Spleen (tissue), 11 donors: ENCODE results near the gene NKTR. TPM values are rescaled to one million over a fixed set of nuclear protein-coding genes. Genes with fewer than 3 reads are reported as not detected.

Experiments
- DNase-seq: peaks from one replicate; pipeline ENCODE4 v3.0.0-alpha.2; 2020
- H3K27ac ChIP-seq, 8 donors: fragments of 200-600 bp; sonication (generic) in 7 of 8; 1 replicate in 4 of 8; 2 replicates in 4 of 8; pipeline versions ENCODE4 v1.5.0 to v1.8.0; 2016 to 2021; ENCODE audit warnings: inconsistent platforms in 4 of 8, mild to moderate bottlenecking in 4 of 8, moderate library complexity in 1 of 8
- H3K27me3 ChIP-seq, 7 donors: fragments of 200-600 bp; sonication (generic) in 6 of 7; replicated peaks in 1 of 7; 1 replicate in 4 of 7; 2 replicates in 3 of 7; pipeline versions ENCODE4 v1.5.0 to v1.8.0; 2016 to 2021; ENCODE audit warnings: inconsistent platforms in 3 of 7, mild to moderate bottlenecking in 1 of 7
- H3K36me3 ChIP-seq, 6 donors: fragments of 200-600 bp; sonication (generic) in 5 of 6; 1 replicate in 4 of 6; 2 replicates in 2 of 6; pipeline versions ENCODE4 v1.5.0 to v1.8.0; 2016 to 2021; ENCODE audit warnings: inconsistent platforms in 2 of 6
- H3K4me1 ChIP-seq, 6 donors: fragments of 200-600 bp; sonication (generic) in 5 of 6; 1 replicate in 3 of 6; 2 replicates in 3 of 6; pipeline versions ENCODE4 v1.5.0 to v1.8.0; 2016 to 2021; ENCODE audit warnings: inconsistent platforms in 3 of 6
- H3K4me3 ChIP-seq, 8 donors: fragments of 200-600 bp; sonication (generic) in 7 of 8; 1 replicate in 4 of 8; 2 replicates in 4 of 8; pipeline versions ENCODE4 v1.5.0 to v1.8.0; 2016 to 2021; ENCODE audit warnings: inconsistent platforms in 4 of 8, mild to moderate bottlenecking in 4 of 8, moderate library complexity in 2 of 8
- H3K9me3 ChIP-seq, 8 donors: fragments of 200-600 bp; sonication (generic) in 7 of 8; 1 replicate in 4 of 8; 2 replicates in 4 of 8; pipeline versions ENCODE4 v1.5.0 to v1.8.0; 2016 to 2021; ENCODE audit warnings: inconsistent platforms in 4 of 8
- POLR2A ChIP-seq, 3 donors: fragments of 450-650 bp; IDR thresholded peaks; one replicate each; pipeline ENCODE4 v1.5.1; 2017; ENCODE audit warnings: antibody characterized with exemption in 3 of 3, mild to moderate bottlenecking in 1 of 3
- POLR2AphosphoS5 ChIP-seq, 3 donors: sonication (generic); formaldehyde crosslinking; IDR thresholded peaks; one replicate each; pipeline ENCODE4 v1.5.1; 2017; ENCODE audit warnings: antibody characterized with exemption in 3 of 3
- WGBS, 5 donors: extraction: QIAGEN DNeasy Blood & Tissue Kit in 3 of 5; methylation state at CpG; one replicate each; pipeline versions ENCODE4 v1.1.5 to v1.1.7; 2013 to 2018; 5-methylcytosine and 5-hydroxymethylcytosine counted together
- intact Hi-C: fragments of 100-400 bp; cut with DNase I; formaldehyde crosslinking; loops from one replicate; pipeline ENCODE4 v1.15.0; 2023; ENCODE audit warnings: low total_unique reads
- polyA plus RNA-seq, 3 donors: library from polyadenylated mRNA; stranded (reverse); fragments of 200-250 nt; gene quantifications; one replicate each; pipeline ENCODE4 v1.2.1, GENCODE V29; 2013
- total RNA-seq, 7 donors: library from RNA; depleted of rRNA in 3 of 7; stranded (reverse); fragments of >200 nt in 3 of 7; fragmentation: NEBNext Ultra II Directional in 4 of 7; extraction: Animal tissue kit (Norgen Biotek cat#: 25700) in 4 of 7; gene quantifications; one replicate each; pipeline versions ENCODE4 v1.1.0 to v1.2.1, GENCODE V29; 2016 to 2021
- TF ChIP-seq, protein P1 (sequence below), 11 experiments: fragments of 200-600 bp in 7 of 11; fragments of 450-650 bp in 4 of 11; sonication (generic) in 4 of 11; IDR thresholded peaks in 8 of 11; conservative IDR thresholded peaks in 3 of 11; 1 replicate in 7 of 11; 2 replicates in 4 of 11; pipeline versions ENCODE4 v1.4.0 to v1.8.0; 2016 to 2021; ENCODE audit warnings: antibody characterized with exemption in 11 of 11, inconsistent platforms in 4 of 11, mild to moderate bottlenecking in 1 of 11
- donor health status: healthy with polysubstance abuse.
- donor health status: DM: no; HTN: no; CAD: no; lungs with moderate emphysema.
- donor health status: DM: no; HTN: no; CAD: no.
- donor health status: Bipolar disorder and iron deficiency.
- donor health status: healthy.
- donor health status: DM: no; HTN: no; CAD: no.
- donor health status: DM: yes; HTN: yes; CAD: no.

The NKTR gene
- total and polyA plus RNA-seq, 10 donors, result 19.9 to 258 (median 140) TPM

DNA sequence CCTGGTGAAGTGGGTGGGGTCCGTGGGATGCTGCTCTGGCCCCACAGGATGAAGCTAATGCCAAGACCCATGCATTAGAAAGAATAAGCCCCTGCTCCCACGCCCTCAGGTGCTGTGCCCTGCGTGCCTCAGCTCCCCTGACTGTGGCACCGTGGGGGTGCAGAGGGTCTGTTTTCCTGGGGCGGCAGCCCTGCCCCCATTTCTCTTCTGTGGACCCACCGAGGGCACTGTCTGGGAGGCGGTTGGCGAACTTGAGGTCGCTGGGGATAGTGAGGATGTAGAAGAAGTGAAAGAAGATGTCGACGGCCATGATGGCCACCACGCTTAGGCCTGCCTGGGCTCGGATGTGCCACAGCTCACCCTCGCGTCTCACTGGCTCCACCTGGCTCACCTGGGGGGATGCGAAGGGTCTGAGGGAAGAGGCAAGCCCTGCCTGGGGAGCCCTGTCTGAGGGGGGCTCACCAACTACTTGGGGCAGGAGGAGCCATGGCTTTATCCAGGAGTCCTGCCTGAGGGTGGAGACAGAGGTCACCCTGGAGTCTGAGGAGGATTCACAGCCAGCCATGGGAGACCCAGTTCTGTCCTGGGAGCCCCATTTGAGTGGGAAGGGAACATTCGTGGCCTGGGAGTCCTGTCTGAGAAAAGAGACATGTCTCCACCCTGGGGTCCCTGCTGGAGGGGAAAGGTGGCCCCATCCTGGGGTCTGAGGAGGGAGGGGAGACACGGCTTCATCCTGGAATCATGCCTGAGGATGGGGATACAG, 97.0 kb downstream of the NKTR start:
- no peaks in the 10 kb centered on the region for H3K9me3 ChIP-seq
- TF ChIP-seq POLR2AphosphoS5 (IDR thresholded peaks at IDR 0.05), result no peak
- TF ChIP-seq, protein P1, sequence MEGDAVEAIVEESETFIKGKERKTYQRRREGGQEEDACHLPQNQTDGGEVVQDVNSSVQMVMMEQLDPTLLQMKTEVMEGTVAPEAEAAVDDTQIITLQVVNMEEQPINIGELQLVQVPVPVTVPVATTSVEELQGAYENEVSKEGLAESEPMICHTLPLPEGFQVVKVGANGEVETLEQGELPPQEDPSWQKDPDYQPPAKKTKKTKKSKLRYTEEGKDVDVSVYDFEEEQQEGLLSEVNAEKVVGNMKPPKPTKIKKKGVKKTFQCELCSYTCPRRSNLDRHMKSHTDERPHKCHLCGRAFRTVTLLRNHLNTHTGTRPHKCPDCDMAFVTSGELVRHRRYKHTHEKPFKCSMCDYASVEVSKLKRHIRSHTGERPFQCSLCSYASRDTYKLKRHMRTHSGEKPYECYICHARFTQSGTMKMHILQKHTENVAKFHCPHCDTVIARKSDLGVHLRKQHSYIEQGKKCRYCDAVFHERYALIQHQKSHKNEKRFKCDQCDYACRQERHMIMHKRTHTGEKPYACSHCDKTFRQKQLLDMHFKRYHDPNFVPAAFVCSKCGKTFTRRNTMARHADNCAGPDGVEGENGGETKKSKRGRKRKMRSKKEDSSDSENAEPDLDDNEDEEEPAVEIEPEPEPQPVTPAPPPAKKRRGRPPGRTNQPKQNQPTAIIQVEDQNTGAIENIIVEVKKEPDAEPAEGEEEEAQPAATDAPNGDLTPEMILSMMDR (IDR thresholded peaks at IDR 0.05 in 8 of 11, conservative IDR thresholded peaks at IDR 0.05 in 3 of 11), result no peak
- TF ChIP-seq POLR2A (IDR thresholded peaks at IDR 0.05), result no peak
- no peak overlapping the region for H3K27ac ChIP-seq
- no peak for DNase-seq
- intact Hi-C loops, result no loop called here
- 86 to 89% (median 87%) methylated on average over 17 to 18 of the region's 18 CpGs for WGBS, 5 donors
- peaks cover 0 to 6% (median 0%) of the 10 kb centered on the region in 6 donors for H3K4me1 ChIP-seq
- H3K36me3 ChIP-seq, result no peaks in the 10 kb centered on the region
- no peak overlapping the region for H3K4me3 ChIP-seq
- peaks cover 0 to 34% (median 3%) of the 10 kb centered on the region in 7 donors for H3K27me3 ChIP-seq

Other genes starting within 250 kb of the NKTR start
- gene LYZL4, start 190.1 kb upstream of the NKTR start, total RNA-seq, result not detected
- under 1 TPM in 2 of 3 donors, not detected in 1; 0.45 to 0.76 TPM for gene LYZL4, start 190.1 kb upstream of the NKTR start, polyA plus RNA-seq
- gene VIPR1, start 98.0 kb upstream of the NKTR start, total RNA-seq, result 10 to 100 TPM in 5 of 7 donors, 1 to 10 TPM in 2; 6.8 to 16.3 (median 11.9) TPM
- 1 to 10 TPM; 2.0 to 6.1 (median 5.3) TPM for gene VIPR1, start 98.0 kb upstream of the NKTR start, polyA plus RNA-seq
- 10 to 100 TPM; 28.9 to 58.2 (median 40.8) TPM for gene SEC22C, start 18.7 kb upstream of the NKTR start, total RNA-seq
- 10 to 100 TPM; 13.5 to 19.9 (median 17.2) TPM for gene SEC22C, start 18.7 kb upstream of the NKTR start, polyA plus RNA-seq
- 10 to 100 TPM; 23.1 to 42.6 (median 27.1) TPM for gene SS18L2, start 9.8 kb upstream of the NKTR start, total RNA-seq
- 10 to 100 TPM; 81.9 to 86.6 (median 84.5) TPM for gene SS18L2, start 9.8 kb upstream of the NKTR start, polyA plus RNA-seq
- gene ZBTB47, start 53.0 kb downstream of the NKTR start, total RNA-seq, result 10 to 100 TPM in 6 of 7 donors, 1 to 10 TPM in 1; 9.9 to 22.2 (median 16.3) TPM
- gene ZBTB47, start 53.0 kb downstream of the NKTR start, polyA plus RNA-seq, result 1 to 10 TPM; 2.1 to 5.0 (median 2.5) TPM
- not detected for gene KLHL40, start 84.9 kb downstream of the NKTR start, total RNA-seq
- under 1 TPM in 2 of 3 donors, not detected in 1; 0.03 to 0.17 TPM for gene KLHL40, start 84.9 kb downstream of the NKTR start, polyA plus RNA-seq
- gene HHATL, start 102.1 kb downstream of the NKTR start, total RNA-seq, result not detected
- gene HHATL, start 102.1 kb downstream of the NKTR start, polyA plus RNA-seq, result under 1 TPM in 2 of 3 donors, not detected in 1; 0.13 to 0.42 TPM
- 1 to 10 TPM in 6 of 7 donors, under 1 TPM in 1; 0.70 to 3.7 (median 1.4) TPM for gene CCDC13, start 172.6 kb downstream of the NKTR start, total RNA-seq
- gene CCDC13, start 172.6 kb downstream of the NKTR start, polyA plus RNA-seq, result under 1 TPM; 0.51 to 0.93 (median 0.70) TPM
- 10 to 100 TPM; 48.5 to 89.0 (median 58.8) TPM for gene HIGD1A, start 203.8 kb downstream of the NKTR start, total RNA-seq
- 10 to 100 TPM; 39.4 to 86.6 (median 60.5) TPM for gene HIGD1A, start 203.8 kb downstream of the NKTR start, polyA plus RNA-seq
- gene ACKR2, start 208.8 kb downstream of the NKTR start, total RNA-seq, result 1 to 10 TPM in 5 of 7 donors, under 1 TPM in 2; 0.52 to 4.4 (median 1.2) TPM
- gene ACKR2, start 208.8 kb downstream of the NKTR start, polyA plus RNA-seq, result under 1 TPM; 0.17 to 0.42 (median 0.33) TPM